H9 (cell line): ENCODE data around the gene SLC17A1. TPM values are rescaled to one million over a fixed set of nuclear protein-coding genes. Genes with fewer than 3 reads are reported as not detected.

ENCODE experiments used
- DNase-seq: peaks from one replicate; pipeline ENCODE4 v3.0.0-alpha.2; 2017
- H2AFZ ChIP-seq: one replicate; pipeline ENCODE4 v1.6.1; 2013; ENCODE audit warnings: mild to moderate bottlenecking, low read length, control low read depth, moderate library complexity
- H2AK5ac ChIP-seq: 2 replicates; pipeline ENCODE4 v1.6.1; 2013; ENCODE audit warnings: low read length, control low read depth, mixed read lengths; ENCODE audit not compliant: insufficient read length
- H2BK120ac ChIP-seq: one replicate; pipeline ENCODE4 v1.6.1; 2013; ENCODE audit warnings: low read depth, mild to moderate bottlenecking, low read length, control low read depth, inconsistent platforms; ENCODE audit not compliant: poor library complexity, severe bottlenecking
- H2BK12ac ChIP-seq: 2 replicates; pipeline ENCODE4 v1.6.1; 2013; ENCODE audit warnings: low read length, control low read depth, mixed read lengths, low read depth; ENCODE audit not compliant: insufficient read length
- H2BK15ac ChIP-seq: 2 replicates; pipeline ENCODE4 v1.6.1; 2013; ENCODE audit warnings: low read depth, low read length, control low read depth
- H2BK20ac ChIP-seq: one replicate; pipeline ENCODE4 v1.6.1; 2013; ENCODE audit warnings: low read depth, mild to moderate bottlenecking, low read length, control low read depth, inconsistent platforms; ENCODE audit not compliant: poor library complexity, severe bottlenecking
- H2BK5ac ChIP-seq: 2 replicates; pipeline ENCODE4 v1.6.1; 2013; ENCODE audit warnings: low read length, control low read depth, mixed read lengths; ENCODE audit not compliant: insufficient read length
- H3K14ac ChIP-seq: 2 replicates; pipeline ENCODE4 v1.6.1; 2013; ENCODE audit warnings: low read length, control low read depth; ENCODE audit not compliant: insufficient read depth
- H3K18ac ChIP-seq: 2 replicates; pipeline ENCODE4 v1.6.1; 2013; ENCODE audit warnings: low read depth, mild to moderate bottlenecking, mixed read lengths, low read length, control low read depth; ENCODE audit not compliant: insufficient read length
- H3K23ac ChIP-seq: 2 replicates; pipeline ENCODE4 v1.6.1; 2013; ENCODE audit warnings: low read length, control low read depth, mixed read lengths, low read depth; ENCODE audit not compliant: insufficient read length
- H3K23me2 ChIP-seq: 2 replicates; pipeline ENCODE4 v1.6.1; 2013; ENCODE audit warnings: low read depth, mild to moderate bottlenecking, mixed read lengths, low read length, control low read depth; ENCODE audit not compliant: insufficient read length, poor library complexity, severe bottlenecking
- H3K27ac ChIP-seq: 2 replicates; pipeline ENCODE4 v1.5.1; 2013; ENCODE audit warnings: low read length, control low read depth, mixed read lengths, low read depth; ENCODE audit not compliant: insufficient read length
- H3K27me3 ChIP-seq: 2 replicates; pipeline ENCODE4 v1.6.1; 2013; ENCODE audit warnings: low read length, control low read depth, inconsistent platforms; ENCODE audit not compliant: insufficient read depth
- H3K4ac ChIP-seq: 2 replicates; pipeline ENCODE4 v1.6.1; 2013; ENCODE audit warnings: low read depth, mild to moderate bottlenecking, control low read depth, inconsistent platforms, low read length, moderate library complexity
- H3K4me1 ChIP-seq: 2 replicates; pipeline ENCODE4 v1.6.1; 2013; ENCODE audit warnings: low read length, control low read depth, inconsistent platforms; ENCODE audit not compliant: insufficient read depth
- H3K4me2 ChIP-seq: 2 replicates; pipeline ENCODE4 v1.6.1; 2013; ENCODE audit warnings: low read length, control low read depth, mixed read lengths; ENCODE audit not compliant: insufficient read length, insufficient read depth
- H3K56ac ChIP-seq: 2 replicates; pipeline ENCODE4 v1.6.1; 2013; ENCODE audit warnings: low read depth, mild to moderate bottlenecking, mixed read lengths, low read length, control low read depth; ENCODE audit not compliant: insufficient read length
- H3K79me1 ChIP-seq: 2 replicates; pipeline ENCODE4 v1.6.1; 2013; ENCODE audit warnings: low read depth, mild to moderate bottlenecking, moderate library complexity, low read length, control low read depth, inconsistent platforms; ENCODE audit not compliant: insufficient read depth, poor library complexity, severe bottlenecking
- H3K79me2 ChIP-seq: 2 replicates; pipeline ENCODE4 v1.6.1; 2013; ENCODE audit warnings: low read length, control low read depth, inconsistent platforms; ENCODE audit not compliant: insufficient read depth
- H3K9ac ChIP-seq: 2 replicates; pipeline ENCODE4 v1.6.1; 2013; ENCODE audit warnings: low read length, control low read depth, mixed read lengths; ENCODE audit not compliant: insufficient read length; ENCODE audit errors: extremely low read depth
- H3K9me3 ChIP-seq: one replicate; pipeline ENCODE4 v1.6.1; 2013; ENCODE audit warnings: low read depth, low read length, inconsistent platforms; ENCODE audit not compliant: control insufficient read depth
- H3T11ph ChIP-seq: one replicate; pipeline ENCODE4 v1.6.1; 2013; ENCODE audit warnings: mild to moderate bottlenecking, low read length, control low read depth, inconsistent platforms
- H4K20me1 ChIP-seq: one replicate; pipeline ENCODE4 v1.6.1; 2013; ENCODE audit not compliant: control insufficient read depth, insufficient read length, insufficient read depth
- H4K5ac ChIP-seq: 2 replicates; pipeline ENCODE4 v1.6.1; 2013; ENCODE audit warnings: low read depth, mild to moderate bottlenecking, mixed read lengths, low read length, control low read depth; ENCODE audit not compliant: insufficient read length
- H4K8ac ChIP-seq: replicated peaks from 2 replicates; pipeline ENCODE4 v1.6.1; 2013; ENCODE audit warnings: low read length, control low read depth, mixed read lengths, low read depth; ENCODE audit not compliant: insufficient read length
- H4K91ac ChIP-seq: 2 replicates; pipeline ENCODE4 v1.6.1; 2013; ENCODE audit warnings: low read depth, mild to moderate bottlenecking, moderate library complexity, mixed read lengths, low read length, control low read depth; ENCODE audit not compliant: insufficient read length
- H3K27ac Mint-ChIP-seq, 3 experiments: 2 replicates in 2 of 3; 3 replicates in 1 of 3; pipeline ENCODE4 v1.8.0; 2020 to 2021; ENCODE audit warnings: mixed read lengths in 3 of 3, mild to moderate bottlenecking in 1 of 3, moderate library complexity in 1 of 3
- H3K27me3 Mint-ChIP-seq: 2 replicates; pipeline ENCODE4 v1.8.0; 2021; ENCODE audit warnings: low read depth, mild to moderate bottlenecking, moderate library complexity, mixed read lengths
- H3K36me3 Mint-ChIP-seq, 3 experiments: 2 replicates in 2 of 3; 3 replicates in 1 of 3; pipeline ENCODE4 v1.8.0; 2020 to 2021; ENCODE audit warnings: low read depth in 3 of 3, mixed read lengths in 3 of 3; ENCODE audit not compliant: insufficient read depth in 1 of 3
- H3K4me1 Mint-ChIP-seq, 2 experiments: 2 replicates each; pipeline ENCODE4 v1.8.0; 2020; ENCODE audit warnings: mixed read lengths in 2 of 2
- H3K4me3 Mint-ChIP-seq, 2 experiments: 2 replicates in 1 of 2; 3 replicates in 1 of 2; pipeline ENCODE4 v1.8.0; 2020 to 2021; ENCODE audit warnings: mild to moderate bottlenecking in 2 of 2, mixed read lengths in 2 of 2, moderate library complexity in 1 of 2
- H3K9me3 Mint-ChIP-seq, 2 experiments: 2 replicates in 1 of 2; 3 replicates in 1 of 2; pipeline ENCODE4 v1.8.0; 2020; ENCODE audit warnings: mild to moderate bottlenecking in 2 of 2, mixed read lengths in 2 of 2, moderate library complexity in 1 of 2
- CTCF ChIP-seq: fragments of 200-600 bp; sonication (generic); conservative IDR thresholded peaks from 3 replicates; pipeline ENCODE4 v1.8.0; 2021; ENCODE audit warnings: antibody characterized with exemption, mild to moderate bottlenecking
- WGBS: extraction: QIAGEN DNeasy Blood & Tissue Kit; methylation state at CpG from one replicate; pipeline ENCODE4 v1.1.7; 2013; ENCODE audit warnings: missing lambda C conversion rate, low lambda C conversion rate, mixed read lengths; ENCODE audit not compliant: insufficient read length; ENCODE audit errors: extremely low coverage; 5-methylcytosine and 5-hydroxymethylcytosine counted together
- total RNA-seq: library from RNA; stranded (reverse); gene quantifications from 2 replicates; pipeline ENCODE4 v1.2.1, GENCODE V29; 2021

SLC17A1 gene
- total RNA-seq, 1 experiment from 2014 or later, result not detected

- no peaks in the 10 kb centered on the region for H3K4me1 ChIP-seq
- H3K4me2 ChIP-seq, result no peak overlapping the region
- no peak overlapping the region for H2BK15ac ChIP-seq
- no peak overlapping the region for H2BK5ac ChIP-seq
- no peak overlapping the region for H3K27ac ChIP-seq
- no peak overlapping the region for H4K91ac ChIP-seq
- no peak overlapping the region for H3K9ac ChIP-seq
- no peak for DNase-seq
- no peaks in the 10 kb centered on the region for H3K9me3 ChIP-seq
- Mint-ChIP-seq H3K27ac (no peak overlapping the region), H3K4me1 (no peaks in the 10 kb centered on the region), H3K4me3 (no peak overlapping the region), H3K36me3 (no peaks in the 10 kb centered on the region), H3K9me3 (no peaks in the 10 kb centered on the region), H3K27me3 (no peaks in the 10 kb centered on the region; the same call in 1 of the 2 replicates)
- no peak overlapping the region for H3K18ac ChIP-seq
- H2AK5ac ChIP-seq, result no peak overlapping the region
- H3K56ac ChIP-seq, result no peak overlapping the region
- H3K14ac ChIP-seq, result no peak overlapping the region
- H4K20me1 ChIP-seq, result no peaks in the 10 kb centered on the region
- no peak for TF ChIP-seq CTCF
- H2BK20ac ChIP-seq, result no peak overlapping the region
- H4K5ac ChIP-seq, result no peak overlapping the region
- no peak overlapping the region for H2AFZ ChIP-seq
- no peak overlapping the region for H4K8ac ChIP-seq
- no CpG with 5 or more reads among the region's 1 CpG for WGBS
- H3K23ac ChIP-seq, result no peak overlapping the region
- H3K23me2 ChIP-seq, result no peaks in the 10 kb centered on the region
- H3K27me3 ChIP-seq, result no peaks in the 10 kb centered on the region
- H3K79me1 ChIP-seq, result no peaks in the 10 kb centered on the region
- no peaks in the 10 kb centered on the region for H3K79me2 ChIP-seq
- no peak overlapping the region for H2BK120ac ChIP-seq
- H2BK12ac ChIP-seq, result no peak overlapping the region
- H3K4ac ChIP-seq, result no peak overlapping the region
- no peak overlapping the region for H3T11ph ChIP-seq
Observed at GRCh38 chr6:25869840-25870239, 38.0 kb upstream of the SLC17A1 start.
